Activated CD4-positive, alpha-beta T cell treated with anti-CD3 and anti-CD28 coated beads for 4 hours (primary cell): ENCODE data around the gene OTP.
"Not testable (repeated sequence)": the region's sequence is repeated elsewhere in the genome, so short reads cannot be mapped to it uniquely, and the experiment has no call there.

Experiments
- DNase-seq, 2 donors: peaks; one replicate each; pipeline ENCODE4 v3.0.0-alpha.2; 2020

OTP gene

GRCh38 chr5:77638763-77639671 lies 504 bp upstream of the OTP start:
- DNase-seq: no peak

GRCh38 chr5:77637170-77637997 lies 1.1 kb downstream of the OTP start:
- no peak for DNase-seq

GRCh38 chr5:77636641-77637169 lies 1.8 kb downstream of the OTP start:
- DNase-seq: no peak

- no peak for DNase-seq
These were observed 2.4 kb downstream of the OTP start for GRCh38 chr5:77635917-77636640.

GRCh38 chr5:77635067-77635916 lies 3.2 kb downstream of the OTP start:
- no peak for DNase-seq

GRCh38 chr5:77633709-77634108 lies 4.8 kb downstream of the OTP start:
- no peak for DNase-seq

GRCh38 chr5:77633207-77633675 lies 5.3 kb downstream of the OTP start:
- no peak for DNase-seq

- DNase-seq: no peak
These were observed 5.8 kb downstream of the OTP start for GRCh38 chr5:77632526-77633206.

GRCh38 chr5:77630114-77630680 lies 8.3 kb downstream of the OTP start:
- no peak for DNase-seq

- no peak for DNase-seq
These were observed 8.9 kb downstream of the OTP start for GRCh38 chr5:77629509-77630113.

GRCh38 chr5:77628840-77629508 lies 9.5 kb downstream of the OTP start:
- DNase-seq: no peak

- DNase-seq: no peak
These were observed 10.4 kb downstream of the OTP start for GRCh38 chr5:77627869-77628674.

GRCh38 chr5:77623203-77623740 lies 15.2 kb downstream of the OTP start:
- no peak for DNase-seq

- DNase-seq: no peak
These were observed 17.1 kb downstream of the OTP start for GRCh38 chr5:77621440-77621839.

GRCh38 chr5:77620405-77620804 lies 18.1 kb downstream of the OTP start:
- no peak for DNase-seq

- DNase-seq: no peak
These were observed 21.6 kb downstream of the OTP start for GRCh38 chr5:77616920-77617319.

GRCh38 chr5:77608927-77609326 lies 29.6 kb downstream of the OTP start:
- DNase-seq: not testable (repeated sequence)

GRCh38 chr5:77607324-77607723 lies 31.2 kb downstream of the OTP start:
- DNase-seq: no peak

GRCh38 chr5:77606279-77606678 lies 32.2 kb downstream of the OTP start:
- DNase-seq: no peak
